ENCODE results near the gene PTGES3. TPM values are rescaled to one million over a fixed set of nuclear protein-coding genes. Genes with fewer than 3 reads are reported as not detected.
A peak's percentile ranks its signal among the peaks of the same experiment; 100 is the strongest.

PTGES3 gene
- total and polyA plus RNA-seq, 12 donors: 47.3 to 296 (median 94.4) TPM

DNA sequence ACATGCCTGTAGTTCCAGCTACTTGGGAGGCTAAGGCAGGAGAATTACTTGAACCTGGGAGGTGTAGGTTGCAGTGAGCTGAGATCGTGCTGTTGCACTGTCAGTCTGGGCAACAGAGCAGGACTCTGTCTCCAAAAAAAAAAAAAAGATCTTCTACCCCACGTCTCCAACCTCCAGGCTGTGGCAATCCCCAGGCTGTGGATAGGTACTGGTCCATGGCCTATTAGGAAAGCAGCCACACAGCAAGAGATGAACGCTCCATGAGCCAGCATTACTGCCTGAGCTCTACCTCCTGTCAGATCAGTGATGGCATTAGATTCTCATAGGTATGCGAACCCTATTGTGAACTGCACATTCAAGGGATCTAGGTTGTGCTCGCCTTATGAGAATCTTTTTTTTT lies 6.1 kb upstream of the PTGES3 start:
- no peak overlapping the region for H3K4me3 ChIP-seq
- intact Hi-C loops (cut with DNase I): no loop called here
- no peak for DNase-seq
- 87 to 97% (median 91%) methylated on average over 5 of the region's 5 CpGs for WGBS, 4 donors
- TF ChIP-seq POLR2A (IDR thresholded peaks at IDR 0.05): no peak
- TF ChIP-seq, protein P1, sequence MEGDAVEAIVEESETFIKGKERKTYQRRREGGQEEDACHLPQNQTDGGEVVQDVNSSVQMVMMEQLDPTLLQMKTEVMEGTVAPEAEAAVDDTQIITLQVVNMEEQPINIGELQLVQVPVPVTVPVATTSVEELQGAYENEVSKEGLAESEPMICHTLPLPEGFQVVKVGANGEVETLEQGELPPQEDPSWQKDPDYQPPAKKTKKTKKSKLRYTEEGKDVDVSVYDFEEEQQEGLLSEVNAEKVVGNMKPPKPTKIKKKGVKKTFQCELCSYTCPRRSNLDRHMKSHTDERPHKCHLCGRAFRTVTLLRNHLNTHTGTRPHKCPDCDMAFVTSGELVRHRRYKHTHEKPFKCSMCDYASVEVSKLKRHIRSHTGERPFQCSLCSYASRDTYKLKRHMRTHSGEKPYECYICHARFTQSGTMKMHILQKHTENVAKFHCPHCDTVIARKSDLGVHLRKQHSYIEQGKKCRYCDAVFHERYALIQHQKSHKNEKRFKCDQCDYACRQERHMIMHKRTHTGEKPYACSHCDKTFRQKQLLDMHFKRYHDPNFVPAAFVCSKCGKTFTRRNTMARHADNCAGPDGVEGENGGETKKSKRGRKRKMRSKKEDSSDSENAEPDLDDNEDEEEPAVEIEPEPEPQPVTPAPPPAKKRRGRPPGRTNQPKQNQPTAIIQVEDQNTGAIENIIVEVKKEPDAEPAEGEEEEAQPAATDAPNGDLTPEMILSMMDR (IDR thresholded peaks at IDR 0.05): no peak
- H3K27ac ChIP-seq: no peak overlapping the region
- no peaks in the 10 kb centered on the region for H3K9me3 ChIP-seq (replicated peaks in 1 of 3)
- peaks cover 0 to 3% of the 10 kb centered on the region in 2 donors for H3K4me1 ChIP-seq (replicated peaks in 1 of 2)
- no peaks in the 10 kb centered on the region for H3K36me3 ChIP-seq (replicated peaks in 1 of 2)
- no peaks in the 10 kb centered on the region for H3K27me3 ChIP-seq

DNA sequence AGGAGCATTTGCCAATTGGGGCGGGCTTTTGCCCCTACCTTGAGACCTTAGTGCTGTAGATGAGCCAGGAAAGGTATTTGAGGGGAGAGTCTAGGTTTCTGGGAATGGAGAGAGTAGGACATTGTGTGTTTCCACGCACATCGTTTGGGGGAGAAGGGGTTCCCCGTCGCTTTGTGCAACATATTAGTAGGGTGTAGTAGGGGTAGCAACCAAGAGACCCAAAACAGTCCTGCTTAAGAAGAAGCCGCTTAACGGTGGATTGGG lies 694 bp upstream of the PTGES3 start:
- TF ChIP-seq, protein P1 (IDR thresholded peaks at IDR 0.05): no peak
- no peak for TF ChIP-seq POLR2A (IDR thresholded peaks at IDR 0.05)
- intact Hi-C loops (cut with DNase I): loop anchor here in 1 of 2 donors (5.0 kb wide), 1 partner anchor 56 kb away; the partner anchor contains the start of gene BAZ2A
- Histone ChIP-seq H3K27ac (peak overlapping the region; percentile 92 to 100 (median 99)), H3K4me1 (replicated peaks in 1 of 2) (peaks cover 19 to 27% of the 10 kb centered on the region in 2 donors), H3K9me3 (replicated peaks in 1 of 3) (no peaks in the 10 kb centered on the region), H3K27me3 (no peaks in the 10 kb centered on the region), H3K36me3 (replicated peaks in 1 of 2) (no peaks in the 10 kb centered on the region), H3K4me3 (peak overlapping the region; percentile 11 to 94 (median 13))
- WGBS, 4 donors: 4 to 12% (median 6%) methylated on average over 7 of the region's 7 CpGs
- no peak for DNase-seq

DNA sequence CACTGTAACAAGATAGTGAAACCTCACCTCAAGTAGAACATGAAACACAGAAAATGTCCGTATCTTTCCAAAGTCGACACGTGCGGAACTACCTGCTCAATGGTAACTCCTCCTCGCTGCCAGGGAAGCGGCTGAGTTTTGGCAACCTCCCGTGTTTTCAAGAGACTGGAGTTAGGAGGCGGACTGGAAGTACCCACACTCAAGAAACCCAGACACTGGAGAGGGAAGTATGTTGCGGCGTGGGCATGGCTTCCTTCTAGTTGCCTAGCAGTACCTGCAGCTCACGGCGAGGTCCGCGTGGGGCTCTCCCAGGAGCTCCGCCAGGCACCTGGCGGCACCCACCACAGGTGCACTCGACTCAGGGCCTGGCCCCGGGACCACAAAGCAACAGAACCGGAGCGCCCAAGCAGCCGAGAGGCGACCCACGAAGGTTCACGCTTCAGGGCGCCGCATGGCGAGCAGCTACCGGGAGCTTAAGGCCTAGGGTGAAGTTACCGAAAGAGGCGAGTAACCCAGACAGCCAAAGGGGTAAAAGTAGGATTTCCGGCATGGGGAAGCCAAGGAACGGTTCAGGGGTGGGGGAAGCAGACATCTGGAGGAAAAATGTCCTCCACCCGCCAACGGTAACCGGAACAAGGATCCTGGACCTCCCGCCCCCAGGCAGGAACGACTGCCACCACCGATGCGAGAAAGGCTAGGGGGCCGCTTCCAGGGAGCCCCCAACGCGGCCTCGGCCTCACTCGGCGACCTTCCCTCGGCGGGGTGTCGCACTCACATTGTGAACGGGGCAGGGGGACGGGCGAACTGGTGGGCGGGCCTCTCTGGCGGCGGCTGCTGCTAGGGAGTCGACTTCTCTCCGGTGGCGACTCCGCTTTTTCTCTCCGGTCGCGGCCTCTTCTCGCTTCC lies 608 bp downstream of the PTGES3 start:
- Histone ChIP-seq H3K4me3 (peak overlapping the region; percentile 6 to 95 (median 90)), H3K27me3 (no peaks in the 10 kb centered on the region), H3K27ac (peak overlapping the region; percentile 92 to 100 (median 99)), H3K36me3 (replicated peaks in 1 of 2) (no peaks in the 10 kb centered on the region), H3K4me1 (replicated peaks in 1 of 2) (peaks cover 31 to 39% of the 10 kb centered on the region in 2 donors), H3K9me3 (replicated peaks in 1 of 3) (no peaks in the 10 kb centered on the region)
- TF ChIP-seq POLR2A (IDR thresholded peaks at IDR 0.05): peak in 1 of 2 donors; percentile 31
- TF ChIP-seq, protein P1 (IDR thresholded peaks at IDR 0.05): peak in 1 of 6 experiments; percentile 2
- intact Hi-C loops (cut with DNase I): loop anchor here in 1 of 2 donors (5.0 kb wide), 1 partner anchor 55 kb away; the partner anchor contains the start of gene BAZ2A
- WGBS, 4 donors: 0 to 1% (median 0%) methylated on average over 21 to 62 of the region's 62 CpGs
- peak; percentile 60 to 83 (median 69) for DNase-seq

DNA sequence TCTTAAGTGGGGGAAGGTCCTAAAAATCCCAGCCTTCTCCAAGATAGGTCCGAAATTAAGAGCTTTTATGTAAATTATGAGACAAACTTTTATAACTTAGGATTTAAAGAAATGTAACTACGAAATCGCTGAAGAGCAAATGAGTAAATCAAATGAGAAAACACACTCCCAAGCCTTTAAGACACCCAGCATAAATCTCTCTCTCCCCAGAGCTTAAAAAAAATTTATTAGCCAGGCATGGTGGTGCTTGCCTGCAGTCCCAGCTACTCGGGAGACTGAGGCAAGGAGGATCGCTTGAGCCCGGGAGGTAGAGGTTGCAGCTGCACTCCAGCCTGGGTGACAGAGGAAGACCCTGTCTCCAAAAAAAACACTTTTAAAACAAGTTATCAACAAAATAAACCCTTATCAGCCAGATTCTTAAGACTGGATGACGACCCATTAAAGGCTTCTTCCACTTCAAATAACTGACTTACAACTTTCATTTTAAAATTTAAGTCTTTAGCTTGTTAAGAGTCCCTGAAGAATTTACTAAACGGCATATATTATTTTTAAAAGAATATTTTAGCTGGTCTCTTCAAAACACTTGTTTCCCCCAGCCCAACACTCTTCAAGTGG lies 3.2 kb downstream of the PTGES3 start:
- H3K9me3 ChIP-seq (replicated peaks in 1 of 3): no peaks in the 10 kb centered on the region
- TF ChIP-seq, protein P1 (IDR thresholded peaks at IDR 0.05): no peak
- no peak for TF ChIP-seq POLR2A (IDR thresholded peaks at IDR 0.05)
- WGBS, 4 donors: 15 to 28% (median 17%) methylated on average over 8 of the region's 8 CpGs
- H3K36me3 ChIP-seq (replicated peaks in 1 of 2): peaks cover 0 to 9% of the 10 kb centered on the region in 2 donors
- peak overlapping the region in 1 of 4 donors; percentile 94 for H3K4me3 ChIP-seq
- H3K4me1 ChIP-seq (replicated peaks in 1 of 2): peaks cover 31 to 60% of the 10 kb centered on the region in 2 donors
- peak in 1 of 7 donors; percentile 48 for DNase-seq
- peak overlapping the region; percentile 46 to 100 (median 53) for H3K27ac ChIP-seq
- H3K27me3 ChIP-seq: no peaks in the 10 kb centered on the region
- intact Hi-C loops (cut with DNase I): loop anchor here in 1 of 2 donors (5.0 kb wide), 1 partner anchor 53 kb away; the partner anchor contains the start of gene BAZ2A
